Kidney glomerular epithelial cell (primary cell): ENCODE results near the gene STXBP3.
A peak's percentile ranks its signal among the peaks of the same experiment; 100 is the strongest.

Source experiments
- DNase-seq: peaks from one replicate; lab custom pipeline; 2025; lab: John Stamatoyannopoulos, UW

STXBP3 gene

GRCh38 chr1:108808438-108808837 is 62.0 kb downstream of the STXBP3 start:
- no peak for DNase-seq

- no peak for DNase-seq
Observed at GRCh38 chr1:108811611-108812010, 65.1 kb downstream of the STXBP3 start.

GRCh38 chr1:108813326-108813725 is 66.9 kb downstream of the STXBP3 start:
- no peak for DNase-seq

- DNase-seq = no peak
Observed at GRCh38 chr1:108814343-108815125, 68.1 kb downstream of the STXBP3 start.

DNA sequence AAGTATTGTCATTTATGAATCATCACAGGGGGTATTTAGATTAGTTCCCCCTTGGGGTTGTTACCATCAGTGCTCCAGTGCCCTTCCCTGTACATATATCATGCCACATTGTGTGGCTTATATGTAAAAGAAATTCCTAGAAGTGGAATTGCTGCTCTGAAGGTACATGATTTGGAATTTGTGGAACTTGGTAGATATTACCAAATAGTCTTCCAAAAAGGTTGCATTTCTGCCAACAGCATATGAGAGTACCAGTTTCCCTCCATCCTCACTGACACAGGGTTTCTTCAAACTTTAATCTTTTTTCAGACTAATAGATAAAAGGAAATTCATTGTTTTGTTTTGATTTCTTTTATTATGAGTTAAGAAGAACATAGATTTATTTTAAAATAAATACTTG is 69.1 kb downstream of the STXBP3 start:
- DNase-seq = no peak

DNA sequence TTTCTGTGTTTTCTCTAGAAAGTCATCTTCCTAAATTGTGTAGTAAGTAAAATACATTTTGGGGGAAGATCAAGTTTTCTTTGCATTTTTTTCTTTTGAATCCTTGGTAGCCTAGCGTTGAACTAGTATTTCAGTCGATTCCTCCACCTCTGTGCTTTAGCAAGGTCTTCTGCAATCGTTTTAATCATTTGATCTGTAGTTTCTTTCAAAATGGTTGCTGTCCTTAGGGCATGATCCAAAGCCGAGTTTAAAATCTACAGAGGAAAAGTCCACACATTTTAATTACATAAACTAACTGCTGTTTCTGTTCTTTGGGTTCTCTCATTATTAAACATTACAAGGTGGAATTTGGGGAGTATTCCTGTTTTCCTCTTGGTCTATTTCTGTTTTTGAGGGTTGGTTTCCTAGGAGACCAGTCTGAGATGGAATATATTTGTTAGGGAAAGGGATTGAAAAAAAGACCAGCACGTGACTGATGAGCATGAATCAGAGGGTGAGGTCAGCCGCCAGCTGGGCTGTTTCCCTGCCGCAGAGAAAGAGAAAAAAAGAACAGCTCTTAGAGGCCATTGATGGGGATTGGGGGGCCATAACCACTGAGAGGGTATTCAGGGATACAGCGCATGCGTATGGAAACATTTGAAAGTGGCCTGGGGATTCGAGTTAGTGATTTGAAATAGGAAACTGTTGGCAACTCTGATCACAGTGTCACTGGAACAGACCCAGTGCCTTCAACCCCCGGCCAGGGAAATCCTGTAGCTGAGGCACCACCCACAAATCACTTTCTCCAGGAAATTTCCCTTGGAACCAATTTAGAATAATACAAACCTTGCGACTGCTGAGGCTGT is 69.8 kb downstream of the STXBP3 start:
- peak; percentile 89 for DNase-seq

DNA sequence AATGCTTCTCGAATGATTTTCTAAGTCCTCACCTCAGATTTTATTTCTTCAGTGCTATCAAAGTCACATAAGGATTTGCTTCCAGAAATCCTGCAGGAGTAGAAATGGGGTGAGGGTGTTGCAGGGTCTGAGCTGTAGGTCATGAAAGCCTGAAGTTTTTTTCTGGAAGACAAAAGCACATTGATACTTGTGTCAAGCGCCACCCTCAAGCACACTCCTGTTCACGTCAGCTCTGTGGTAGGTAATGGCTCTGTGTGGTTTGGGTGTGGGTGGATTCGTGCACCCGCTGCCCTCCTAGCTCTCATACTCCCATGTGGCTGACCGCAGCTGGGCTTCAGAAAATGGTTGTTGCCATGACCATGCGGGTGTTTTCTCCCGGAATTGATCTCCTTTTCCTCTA is 70.5 kb downstream of the STXBP3 start:
- DNase-seq = no peak

DNA sequence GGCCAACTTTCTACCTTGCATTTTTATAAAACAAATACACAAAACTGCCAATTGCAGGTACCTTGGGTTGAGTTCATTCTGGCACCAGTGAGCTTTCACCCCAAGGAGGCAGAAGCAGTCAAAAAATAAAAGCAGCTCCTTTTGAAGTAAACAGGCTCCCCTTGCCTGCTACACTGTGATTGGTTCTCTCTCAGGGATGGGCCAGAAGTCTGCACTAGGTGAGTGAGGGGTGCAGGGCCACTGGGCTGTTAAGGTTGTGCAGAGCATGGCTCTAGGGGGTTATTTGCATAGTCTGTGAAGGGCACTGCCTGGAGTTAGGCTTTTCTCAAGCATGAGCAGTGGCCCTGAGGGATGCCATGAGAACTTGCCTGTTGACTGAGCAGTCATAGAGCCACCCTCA is 71.3 kb downstream of the STXBP3 start:
- no peak for DNase-seq

DNA sequence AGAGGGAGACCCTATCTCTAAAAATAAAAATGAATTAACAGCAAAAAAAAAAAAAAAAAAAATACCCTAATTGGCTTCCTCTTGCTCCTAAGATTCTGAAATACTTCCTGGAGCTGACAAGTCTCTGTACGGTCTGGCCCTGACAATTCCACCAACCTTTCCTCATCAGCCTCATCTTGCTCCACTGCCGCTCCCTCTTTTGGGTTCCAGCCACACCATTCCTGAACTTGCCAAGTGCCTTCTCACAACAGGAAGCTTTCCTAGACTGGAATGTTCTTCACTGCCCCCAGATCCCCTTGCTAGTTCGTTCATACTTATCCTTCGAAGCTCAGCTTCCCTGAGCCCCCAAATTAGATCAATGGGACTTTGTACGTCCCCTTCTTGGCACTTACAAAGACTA is 73.4 kb downstream of the STXBP3 start:
- no peak for DNase-seq

- no peak for DNase-seq
Observed at GRCh38 chr1:108823632-108824031, 77.2 kb downstream of the STXBP3 start.

- no peak for DNase-seq
Observed at GRCh38 chr1:108824051-108824450, 77.6 kb downstream of the STXBP3 start.

DNA sequence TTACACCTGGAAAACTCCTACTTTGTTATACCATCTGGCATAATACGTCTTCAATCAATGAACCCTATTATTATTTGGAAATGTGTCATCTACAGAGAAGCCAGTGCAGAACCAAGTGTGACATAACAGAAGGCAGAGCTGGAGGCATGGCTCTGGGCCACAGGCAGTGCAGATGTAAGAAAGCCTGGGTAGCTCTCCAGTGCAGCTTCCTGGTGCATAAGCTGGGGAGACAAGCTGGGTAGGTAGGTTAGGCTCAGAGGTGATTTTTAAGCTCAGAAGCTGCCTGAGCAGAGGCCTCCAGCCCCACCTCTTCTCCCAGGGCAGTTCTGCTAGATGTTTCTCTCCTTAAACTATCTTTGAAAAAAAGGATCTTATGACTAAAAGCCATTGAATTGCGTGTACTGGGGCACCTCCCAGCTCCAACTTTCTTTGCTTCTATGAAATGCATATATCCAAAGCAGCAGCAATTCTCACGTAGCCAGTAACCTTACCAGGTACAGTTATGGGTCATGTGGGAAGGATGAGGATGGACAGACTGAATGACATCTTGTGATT is 79.7 kb downstream of the STXBP3 start:
- DNase-seq = no peak

- DNase-seq = peak; percentile 57
Observed at GRCh38 chr1:108828074-108828961, 81.8 kb downstream of the STXBP3 start.

GRCh38 chr1:108829498-108829916 is 83.0 kb downstream of the STXBP3 start:
- no peak for DNase-seq

- DNase-seq = no peak
Observed at GRCh38 chr1:108830119-108831008, 83.9 kb downstream of the STXBP3 start.

DNA sequence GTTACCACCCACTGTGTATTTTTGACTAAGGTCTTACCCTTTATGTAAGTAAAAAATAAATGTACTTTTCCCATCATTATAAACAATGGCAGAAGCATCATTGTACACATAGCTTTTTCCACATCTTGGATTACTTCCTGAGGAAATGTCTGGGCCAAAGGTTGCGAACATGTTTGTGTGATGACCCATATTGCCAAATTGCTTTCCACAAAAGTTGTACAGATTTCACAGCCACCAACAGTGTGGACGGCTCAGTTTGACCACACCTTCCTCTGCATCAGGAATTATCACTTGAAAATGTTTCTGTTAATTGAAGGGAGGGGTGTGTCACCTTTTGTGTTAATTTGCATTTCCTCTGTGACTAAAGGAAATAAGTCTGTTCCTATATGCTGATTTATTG is 84.8 kb downstream of the STXBP3 start:
- DNase-seq = no peak

DNA sequence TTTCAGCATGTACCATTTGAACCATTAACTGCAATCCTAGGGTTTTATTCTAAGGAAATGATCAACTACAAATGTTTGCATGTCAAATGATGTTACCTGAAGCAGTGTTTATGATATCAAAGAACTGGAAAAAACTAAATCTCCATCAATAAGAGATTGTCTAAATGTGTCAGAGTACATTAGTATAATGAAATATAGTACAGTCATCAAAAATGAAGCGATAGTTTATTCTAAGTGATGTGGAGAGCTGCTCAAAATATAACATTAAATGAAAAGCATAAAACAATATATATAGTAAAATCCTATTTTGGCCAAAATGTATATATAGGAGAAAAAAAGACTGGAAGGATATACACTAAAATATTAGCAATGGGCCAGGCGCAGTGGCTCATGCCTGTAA is 86.5 kb downstream of the STXBP3 start:
- no peak for DNase-seq

- no peak for DNase-seq
Observed at GRCh38 chr1:108841703-108842102, 95.2 kb downstream of the STXBP3 start.

- no peak for DNase-seq
Observed at GRCh38 chr1:108842525-108843181, 96.2 kb downstream of the STXBP3 start.

GRCh38 chr1:108843390-108844137 is 97.1 kb downstream of the STXBP3 start:
- DNase-seq = no peak
